Chondrocyte (in vitro differentiated cells): ENCODE results near the gene E2F8. TPM values are rescaled to one million over a fixed set of nuclear protein-coding genes. Genes with fewer than 3 reads are reported as not detected.

Experiments used
- DNase-seq: peaks from one replicate; pipeline ENCODE4 v3.0.0; 2021; ENCODE audit warnings: mixed read lengths, low spot score
- H3K27ac Mint-ChIP-seq: one replicate; pipeline ENCODE4 v1.8.0; 2021; ENCODE audit warnings: mild to moderate bottlenecking, moderate library complexity, mixed read lengths; ENCODE audit not compliant: unreplicated experiment
- H3K27me3 Mint-ChIP-seq: 2 replicates; pipeline ENCODE4 v1.8.0; 2021; ENCODE audit warnings: low read depth, mixed read lengths
- H3K36me3 Mint-ChIP-seq: 2 replicates; pipeline ENCODE4 v1.8.0; 2021; ENCODE audit warnings: low read depth, mixed read lengths
- H3K4me1 Mint-ChIP-seq: 2 replicates; pipeline ENCODE4 v1.8.0; 2021; ENCODE audit warnings: low read depth, mild to moderate bottlenecking, mixed read lengths
- H3K4me3 Mint-ChIP-seq: one replicate; pipeline ENCODE4 v1.8.0; 2021; ENCODE audit warnings: mild to moderate bottlenecking, moderate library complexity, mixed read lengths; ENCODE audit not compliant: unreplicated experiment
- H3K9me3 Mint-ChIP-seq: 2 replicates; pipeline ENCODE4 v1.8.0; 2021; ENCODE audit warnings: low read depth, mixed read lengths
- long read RNA-seq: library from polyadenylated mRNA; stranded (forward); transcript quantifications from one replicate; pipeline ENCODE4 v2.0.0, GENCODE V29; 2021
- total RNA-seq: library from RNA; stranded (reverse); gene quantifications from 3 replicates; pipeline ENCODE4 v1.2.1, GENCODE V29; 2021
- TF ChIP-seq, protein P1 (sequence below): fragments of 200-600 bp; sonication (generic); IDR thresholded peaks from 2 replicates; pipeline ENCODE4 v1.5.0; 2021; ENCODE audit warnings: antibody characterized with exemption, mild to moderate bottlenecking, moderate library complexity

Gene E2F8, protein sequence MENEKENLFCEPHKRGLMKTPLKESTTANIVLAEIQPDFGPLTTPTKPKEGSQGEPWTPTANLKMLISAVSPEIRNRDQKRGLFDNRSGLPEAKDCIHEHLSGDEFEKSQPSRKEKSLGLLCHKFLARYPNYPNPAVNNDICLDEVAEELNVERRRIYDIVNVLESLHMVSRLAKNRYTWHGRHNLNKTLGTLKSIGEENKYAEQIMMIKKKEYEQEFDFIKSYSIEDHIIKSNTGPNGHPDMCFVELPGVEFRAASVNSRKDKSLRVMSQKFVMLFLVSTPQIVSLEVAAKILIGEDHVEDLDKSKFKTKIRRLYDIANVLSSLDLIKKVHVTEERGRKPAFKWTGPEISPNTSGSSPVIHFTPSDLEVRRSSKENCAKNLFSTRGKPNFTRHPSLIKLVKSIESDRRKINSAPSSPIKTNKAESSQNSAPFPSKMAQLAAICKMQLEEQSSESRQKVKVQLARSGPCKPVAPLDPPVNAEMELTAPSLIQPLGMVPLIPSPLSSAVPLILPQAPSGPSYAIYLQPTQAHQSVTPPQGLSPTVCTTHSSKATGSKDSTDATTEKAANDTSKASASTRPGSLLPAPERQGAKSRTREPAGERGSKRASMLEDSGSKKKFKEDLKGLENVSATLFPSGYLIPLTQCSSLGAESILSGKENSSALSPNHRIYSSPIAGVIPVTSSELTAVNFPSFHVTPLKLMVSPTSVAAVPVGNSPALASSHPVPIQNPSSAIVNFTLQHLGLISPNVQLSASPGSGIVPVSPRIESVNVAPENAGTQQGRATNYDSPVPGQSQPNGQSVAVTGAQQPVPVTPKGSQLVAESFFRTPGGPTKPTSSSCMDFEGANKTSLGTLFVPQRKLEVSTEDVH
- 0.60 to 1.4 TPM (median 0.64 TPM) in 3 replicates for total RNA-seq
- long read RNA-seq, partial matches to known transcripts: 0 of 2 reads
- long read RNA-seq, other reads (novel, unspliced or antisense): 0 of 2 reads

- peak; percentile 96 for DNase-seq
- Mint-ChIP-seq H3K27ac (peak within 1 kb of the TSS; percentile 42), H3K36me3 (peaks cover 2% of the 10 kb centered on the region), H3K27me3 (peaks cover 16% of the 10 kb centered on the region), H3K4me1 (peaks cover 14% of the 10 kb centered on the region), H3K4me3 (peak within 1 kb of the TSS; percentile 94), H3K9me3 (no peaks in the 10 kb centered on the region)
- TF ChIP-seq, protein P1, sequence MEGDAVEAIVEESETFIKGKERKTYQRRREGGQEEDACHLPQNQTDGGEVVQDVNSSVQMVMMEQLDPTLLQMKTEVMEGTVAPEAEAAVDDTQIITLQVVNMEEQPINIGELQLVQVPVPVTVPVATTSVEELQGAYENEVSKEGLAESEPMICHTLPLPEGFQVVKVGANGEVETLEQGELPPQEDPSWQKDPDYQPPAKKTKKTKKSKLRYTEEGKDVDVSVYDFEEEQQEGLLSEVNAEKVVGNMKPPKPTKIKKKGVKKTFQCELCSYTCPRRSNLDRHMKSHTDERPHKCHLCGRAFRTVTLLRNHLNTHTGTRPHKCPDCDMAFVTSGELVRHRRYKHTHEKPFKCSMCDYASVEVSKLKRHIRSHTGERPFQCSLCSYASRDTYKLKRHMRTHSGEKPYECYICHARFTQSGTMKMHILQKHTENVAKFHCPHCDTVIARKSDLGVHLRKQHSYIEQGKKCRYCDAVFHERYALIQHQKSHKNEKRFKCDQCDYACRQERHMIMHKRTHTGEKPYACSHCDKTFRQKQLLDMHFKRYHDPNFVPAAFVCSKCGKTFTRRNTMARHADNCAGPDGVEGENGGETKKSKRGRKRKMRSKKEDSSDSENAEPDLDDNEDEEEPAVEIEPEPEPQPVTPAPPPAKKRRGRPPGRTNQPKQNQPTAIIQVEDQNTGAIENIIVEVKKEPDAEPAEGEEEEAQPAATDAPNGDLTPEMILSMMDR: no peak
Measured at GRCh38 chr11:19240420-19241259, at the start of gene E2F8. Gene E2F8, minus strand, starts transcription at chr11:19240945. Its CDS starts 824 bp downstream, at chr11:19240121.

- Mint-ChIP-seq H3K27ac (no peak overlapping the region), H3K4me1 (no peaks in the 10 kb centered on the region), H3K4me3 (no peak overlapping the region), H3K36me3 (no peaks in the 10 kb centered on the region), H3K27me3 (peaks cover 18% of the 10 kb centered on the region), H3K9me3 (no peaks in the 10 kb centered on the region)
- no peak for DNase-seq
- TF ChIP-seq, protein P1: no peak
Measured at GRCh38 chr11:19290356-19290755, 49.6 kb upstream of the E2F8 start.

GRCh38 chr11:19288256-19288655, 47.5 kb upstream of the E2F8 start:
- TF ChIP-seq, protein P1: no peak
- DNase-seq: no peak
- Mint-ChIP-seq H3K4me3 (no peak overlapping the region), H3K4me1 (no peaks in the 10 kb centered on the region), H3K36me3 (no peaks in the 10 kb centered on the region), H3K27ac (no peak overlapping the region), H3K9me3 (no peaks in the 10 kb centered on the region), H3K27me3 (peaks cover 26% of the 10 kb centered on the region)

DNA sequence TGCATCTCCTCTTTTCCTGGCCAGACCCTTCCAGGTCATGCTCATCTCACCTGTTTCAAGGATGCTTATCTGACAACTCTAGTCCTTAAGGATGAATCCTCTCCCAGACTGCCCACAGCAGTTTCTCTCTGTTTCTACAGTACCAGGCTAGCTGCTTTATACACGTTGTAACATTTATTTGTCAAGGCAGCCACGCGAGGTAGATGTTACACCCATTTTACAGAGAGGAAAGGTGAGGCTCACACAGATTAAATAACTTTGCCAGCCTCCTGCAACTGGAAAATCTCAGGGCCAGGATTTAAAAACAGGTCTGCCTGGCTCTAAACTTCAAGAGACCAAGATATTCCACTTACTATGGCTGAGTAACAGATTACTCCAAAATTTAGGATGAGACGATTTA, 45.7 kb upstream of the E2F8 start:
- Mint-ChIP-seq H3K27me3 (peaks cover 30% of the 10 kb centered on the region), H3K27ac (no peak overlapping the region), H3K4me3 (no peak overlapping the region), H3K36me3 (no peaks in the 10 kb centered on the region), H3K9me3 (no peaks in the 10 kb centered on the region), H3K4me1 (no peaks in the 10 kb centered on the region)
- TF ChIP-seq, protein P1: no peak
- DNase-seq: no peak
